Measurements from ENCODE around the gene C9. TPM values are rescaled to one million over a fixed set of nuclear protein-coding genes. Genes with fewer than 3 reads are reported as not detected.

The C9 gene
- total and polyA plus RNA-seq, 2 experiments from 2014 or later = not detected

DNA sequence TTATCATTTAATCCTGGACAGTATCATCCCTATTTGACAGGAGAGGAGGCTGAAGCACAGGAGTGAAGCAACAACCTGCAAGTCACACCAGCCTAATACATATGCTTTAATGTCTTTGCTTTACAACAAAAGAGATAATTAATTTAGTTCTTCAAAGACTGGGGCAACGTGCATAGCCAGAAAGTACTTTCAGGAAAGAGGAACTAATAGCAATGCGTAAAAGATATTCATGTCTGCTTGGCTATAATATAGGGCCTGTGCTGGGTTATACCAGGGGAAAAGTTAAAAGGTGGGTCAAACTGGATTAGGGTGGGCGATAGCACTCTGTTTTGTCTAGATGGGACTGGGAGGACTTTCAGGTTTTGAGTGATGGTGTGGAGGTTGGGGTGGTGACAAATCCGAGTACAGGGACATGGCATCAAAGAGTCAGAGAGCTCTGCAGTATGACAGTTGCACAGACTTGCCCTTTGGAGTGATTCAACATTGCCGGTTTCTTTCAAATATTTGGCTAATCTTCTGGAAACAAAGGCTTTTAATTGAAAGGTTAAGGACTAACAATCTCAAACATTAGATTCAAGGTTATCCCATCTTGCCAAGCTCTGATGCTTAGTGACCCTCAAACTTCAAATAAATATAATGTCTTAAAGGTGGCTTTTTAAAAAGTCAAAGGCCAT lies 48.6 kb upstream of the C9 start:
- no peaks in the 10 kb centered on the region for H3K36me3 ChIP-seq (ENCODE audit: insufficient read depth)
- ATAC-seq (no peak), DNase-seq (ENCODE audit: low spot score) (no peak)
- Mint-ChIP-seq H3K4me1 (peaks cover 50% of the 10 kb centered on the region), H3K27ac (peak overlapping the region; percentile 91), H3K27me3 (ENCODE audit: insufficient read depth, low read depth, poor library complexity) (no peaks in the 10 kb centered on the region), H3K4me3 (no peak overlapping the region), H3K36me3 (ENCODE audit: low read depth) (no peaks in the 10 kb centered on the region), H3K9me3 (no peaks in the 10 kb centered on the region)
- no peaks in the 10 kb centered on the region for H3F3A ChIP-seq (replicated peaks; ENCODE audit: low read depth)
- no peak overlapping the region for H3K27ac ChIP-seq (ENCODE audit: low read depth)
- H3K79me2 ChIP-seq (replicated peaks; ENCODE audit: insufficient read depth) = no peaks in the 10 kb centered on the region
- H3K4me3 ChIP-seq = no peak overlapping the region
- peaks cover 34% of the 10 kb centered on the region for H3K4me1 ChIP-seq (ENCODE audit: insufficient read depth)
- no peaks in the 10 kb centered on the region for H3K27me3 ChIP-seq (ENCODE audit: insufficient read depth)
- H3K9me2 ChIP-seq (ENCODE audit: insufficient read depth) = no peaks in the 10 kb centered on the region
- TF ChIP-seq ZNF331 (CRISPR knock-in tag; IDR thresholded peaks at IDR 0.05; ENCODE audit: low read depth) (no peak), CREB1 (CRISPR knock-in tag; IDR thresholded peaks at IDR 0.05; ENCODE audit: low read depth) (no peak), POLR2AphosphoS5 (IDR thresholded peaks at IDR 0.05; ENCODE audit: low read depth) (no peak), EZH2phosphoT487 (IDR thresholded peaks at IDR 0.05; ENCODE audit: unreplicated experiment) (no peak), ZNF114 (CRISPR knock-in tag; IDR thresholded peaks at IDR 0.05) (no peak), EZH2 (IDR thresholded peaks at IDR 0.05; ENCODE audit: low read depth, unreplicated experiment) (no peak), ETS1 (IDR thresholded peaks at IDR 0.05) (no peak), NANOG (IDR thresholded peaks at IDR 0.05; ENCODE audit: borderline replicate concordance) (no peak), STAT1 (IDR thresholded peaks at IDR 0.05; ENCODE audit: unreplicated experiment) (no peak), ZNF462 (CRISPR knock-in tag; IDR thresholded peaks at IDR 0.05) (no peak)
- TF ChIP-seq, protein P1, sequence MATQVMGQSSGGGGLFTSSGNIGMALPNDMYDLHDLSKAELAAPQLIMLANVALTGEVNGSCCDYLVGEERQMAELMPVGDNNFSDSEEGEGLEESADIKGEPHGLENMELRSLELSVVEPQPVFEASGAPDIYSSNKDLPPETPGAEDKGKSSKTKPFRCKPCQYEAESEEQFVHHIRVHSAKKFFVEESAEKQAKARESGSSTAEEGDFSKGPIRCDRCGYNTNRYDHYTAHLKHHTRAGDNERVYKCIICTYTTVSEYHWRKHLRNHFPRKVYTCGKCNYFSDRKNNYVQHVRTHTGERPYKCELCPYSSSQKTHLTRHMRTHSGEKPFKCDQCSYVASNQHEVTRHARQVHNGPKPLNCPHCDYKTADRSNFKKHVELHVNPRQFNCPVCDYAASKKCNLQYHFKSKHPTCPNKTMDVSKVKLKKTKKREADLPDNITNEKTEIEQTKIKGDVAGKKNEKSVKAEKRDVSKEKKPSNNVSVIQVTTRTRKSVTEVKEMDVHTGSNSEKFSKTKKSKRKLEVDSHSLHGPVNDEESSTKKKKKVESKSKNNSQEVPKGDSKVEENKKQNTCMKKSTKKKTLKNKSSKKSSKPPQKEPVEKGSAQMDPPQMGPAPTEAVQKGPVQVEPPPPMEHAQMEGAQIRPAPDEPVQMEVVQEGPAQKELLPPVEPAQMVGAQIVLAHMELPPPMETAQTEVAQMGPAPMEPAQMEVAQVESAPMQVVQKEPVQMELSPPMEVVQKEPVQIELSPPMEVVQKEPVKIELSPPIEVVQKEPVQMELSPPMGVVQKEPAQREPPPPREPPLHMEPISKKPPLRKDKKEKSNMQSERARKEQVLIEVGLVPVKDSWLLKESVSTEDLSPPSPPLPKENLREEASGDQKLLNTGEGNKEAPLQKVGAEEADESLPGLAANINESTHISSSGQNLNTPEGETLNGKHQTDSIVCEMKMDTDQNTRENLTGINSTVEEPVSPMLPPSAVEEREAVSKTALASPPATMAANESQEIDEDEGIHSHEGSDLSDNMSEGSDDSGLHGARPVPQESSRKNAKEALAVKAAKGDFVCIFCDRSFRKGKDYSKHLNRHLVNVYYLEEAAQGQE (IDR thresholded peaks at IDR 0.05; ENCODE audit: unreplicated experiment) = no peak
- TF ChIP-seq, protein P2, sequence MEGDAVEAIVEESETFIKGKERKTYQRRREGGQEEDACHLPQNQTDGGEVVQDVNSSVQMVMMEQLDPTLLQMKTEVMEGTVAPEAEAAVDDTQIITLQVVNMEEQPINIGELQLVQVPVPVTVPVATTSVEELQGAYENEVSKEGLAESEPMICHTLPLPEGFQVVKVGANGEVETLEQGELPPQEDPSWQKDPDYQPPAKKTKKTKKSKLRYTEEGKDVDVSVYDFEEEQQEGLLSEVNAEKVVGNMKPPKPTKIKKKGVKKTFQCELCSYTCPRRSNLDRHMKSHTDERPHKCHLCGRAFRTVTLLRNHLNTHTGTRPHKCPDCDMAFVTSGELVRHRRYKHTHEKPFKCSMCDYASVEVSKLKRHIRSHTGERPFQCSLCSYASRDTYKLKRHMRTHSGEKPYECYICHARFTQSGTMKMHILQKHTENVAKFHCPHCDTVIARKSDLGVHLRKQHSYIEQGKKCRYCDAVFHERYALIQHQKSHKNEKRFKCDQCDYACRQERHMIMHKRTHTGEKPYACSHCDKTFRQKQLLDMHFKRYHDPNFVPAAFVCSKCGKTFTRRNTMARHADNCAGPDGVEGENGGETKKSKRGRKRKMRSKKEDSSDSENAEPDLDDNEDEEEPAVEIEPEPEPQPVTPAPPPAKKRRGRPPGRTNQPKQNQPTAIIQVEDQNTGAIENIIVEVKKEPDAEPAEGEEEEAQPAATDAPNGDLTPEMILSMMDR (conservative IDR thresholded peaks at IDR 0.05; ENCODE audit: low read depth in 2 of 2) = no peak
- no peaks in the 10 kb centered on the region for H4K20me1 ChIP-seq (replicated peaks; ENCODE audit: insufficient read depth)
- peak overlapping the region; percentile 13; the same call in 1 of the 2 replicates for H3K4me2 ChIP-seq
- H2AFZ ChIP-seq = no peak overlapping the region

Data from GM23338 (cell line).